Body of pancreas (tissue), 4 donors: ENCODE measurements around the gene ABCC11. TPM values are rescaled to one million over a fixed set of nuclear protein-coding genes. Genes with fewer than 3 reads are reported as not detected.
A peak's percentile ranks its signal among the peaks of the same experiment; 100 is the strongest.

ENCODE experiments used
- ATAC-seq: fragments of 150-250 bp; one replicate; pipeline ENCODE4 v1.9.1; 2016
- DNase-seq, 4 donors: peaks; one replicate each; pipeline ENCODE4 v3.0.0-alpha.2; 2019
- H3K27ac ChIP-seq, 4 donors: fragments of 200-600 bp; sonication (generic); 1 replicate in 3 of 4; 2 replicates in 1 of 4; pipeline versions ENCODE4 v1.5.1 to v1.6.1; 2016 to 2019; ENCODE audit warnings: mild to moderate bottlenecking in 1 of 4, mixed read lengths in 1 of 4, moderate library complexity in 1 of 4
- H3K27me3 ChIP-seq, 2 donors: fragments of 200-600 bp; sonication (generic); one replicate each; pipeline ENCODE4 v1.6.0; 2016; ENCODE audit warnings: mild to moderate bottlenecking in 1 of 2
- H3K36me3 ChIP-seq, 2 donors: fragments of 200-600 bp; sonication (generic); replicated peaks in 1 of 2; 2 replicates each; pipeline ENCODE4 v1.5.1; 2016; ENCODE audit warnings: low read depth in 2 of 2; ENCODE audit not compliant: insufficient read depth in 1 of 2
- H3K4me1 ChIP-seq: fragments of 200-600 bp; sonication (generic); one replicate; pipeline ENCODE4 v1.6.0; 2016
- H3K4me3 ChIP-seq, 2 donors: fragments of 200-600 bp; sonication (generic); 1 replicate in 1 of 2; 2 replicates in 1 of 2; pipeline ENCODE4 v1.5.1; 2016 to 2019
- H3K9me3 ChIP-seq, 3 donors: fragments of 200-600 bp; sonication (generic); 1 replicate in 2 of 3; 2 replicates in 1 of 3; pipeline ENCODE4 v1.5.1; 2016
- CTCF ChIP-seq, 7 experiments: fragments of 450-650 bp in 4 of 7; fragments of 200-600 bp in 3 of 7; sonication (generic) in 3 of 7; IDR thresholded peaks; one replicate each; pipeline ENCODE4 v1.5.1; 2016 to 2019; ENCODE audit warnings: antibody characterized with exemption in 7 of 7
- POLR2A ChIP-seq, 3 donors: fragments of 450-650 bp; IDR thresholded peaks; one replicate each; pipeline ENCODE4 v1.6.1; 2016; ENCODE audit warnings: antibody characterized with exemption in 3 of 3, mild to moderate bottlenecking in 2 of 3
- WGBS, 2 donors: methylation state at CpG; one replicate each; pipeline ENCODE4 v1.1.5; 2017; 5-methylcytosine and 5-hydroxymethylcytosine counted together
- intact Hi-C: fragments of 100-400 bp; cut with DNase I; formaldehyde crosslinking; loops from one replicate; pipeline ENCODE4 v1.15.1; 2023
- total RNA-seq, 2 donors: library from RNA; depleted of rRNA; stranded (reverse); fragments of >200 nt; gene quantifications; one replicate each; pipeline ENCODE4 v1.1.0, GENCODE V29; 2016

The ABCC11 gene
- total RNA-seq, 2 donors from 2014 or later, result 0.52 TPM; not detected in 1

GRCh38 chr16:48165961-48166578 lies 81.3 kb downstream of the ABCC11 start:
- H3K9me3 ChIP-seq, result no peaks in the 10 kb centered on the region
- TF ChIP-seq CTCF (IDR thresholded peaks at IDR 0.05) (no peak), POLR2A (IDR thresholded peaks at IDR 0.05) (no peak)
- 78 to 83% methylated on average over 4 of the region's 4 CpGs for WGBS, 2 donors
- intact Hi-C loops, result loop anchor here (10.0 kb wide), 2 partner anchors 1021 to 1121 kb away; partner anchors contain the start of gene NETO2
- H3K27me3 ChIP-seq, result no peaks in the 10 kb centered on the region
- H3K4me1 ChIP-seq, result peaks cover 9% of the 10 kb centered on the region
- H3K36me3 ChIP-seq, result no peaks in the 10 kb centered on the region
- ATAC-seq, result no peak
- H3K27ac ChIP-seq, result no peak overlapping the region
- no peak overlapping the region for H3K4me3 ChIP-seq
- DNase-seq, result no peak

- Histone ChIP-seq H3K9me3 (no peaks in the 10 kb centered on the region), H3K27ac (no peak overlapping the region), H3K4me3 (no peak overlapping the region), H3K36me3 (no peaks in the 10 kb centered on the region), H3K27me3 (no peaks in the 10 kb centered on the region), H3K4me1 (peaks cover 9% of the 10 kb centered on the region)
- intact Hi-C loops, result loop anchor here (10.0 kb wide), 2 partner anchors 1020 to 1120 kb away; partner anchors contain the start of gene NETO2
- DNase-seq (peak; percentile 70 to 74 (median 74)), ATAC-seq (peak; percentile 88)
- TF ChIP-seq CTCF (IDR thresholded peaks at IDR 0.05), result peak; percentile 68 to 87 (median 82)
- no peak for TF ChIP-seq POLR2A (IDR thresholded peaks at IDR 0.05)
- 12 to 18% methylated on average over 13 to 16 of the region's 16 CpGs for WGBS, 2 donors
Measured at GRCh38 chr16:48164907-48165715, 82.2 kb downstream of the ABCC11 start.

- Histone ChIP-seq H3K4me1 (peaks cover 9% of the 10 kb centered on the region), H3K27me3 (no peaks in the 10 kb centered on the region), H3K9me3 (no peaks in the 10 kb centered on the region), H3K4me3 (no peak overlapping the region), H3K27ac (no peak overlapping the region), H3K36me3 (no peaks in the 10 kb centered on the region)
- WGBS, 2 donors, result 63 to 82% methylated on average over 7 to 9 of the region's 9 CpGs
- intact Hi-C loops, result loop anchor here (10.0 kb wide), 2 partner anchors 1018 to 1118 kb away; partner anchors contain the start of gene NETO2
- TF ChIP-seq POLR2A (IDR thresholded peaks at IDR 0.05) (no peak), CTCF (IDR thresholded peaks at IDR 0.05) (no peak)
- ATAC-seq, result no peak
- no peak for DNase-seq
Measured at GRCh38 chr16:48162839-48163410, 84.4 kb downstream of the ABCC11 start.

- ATAC-seq, result no peak
- H3K9me3 ChIP-seq, result no peaks in the 10 kb centered on the region
- H3K36me3 ChIP-seq, result no peaks in the 10 kb centered on the region
- H3K4me3 ChIP-seq, result no peak overlapping the region
- WGBS, 2 donors, result 58 to 60% methylated on average over 4 of the region's 4 CpGs
- H3K4me1 ChIP-seq, result peaks cover 9% of the 10 kb centered on the region
- DNase-seq, result no peak
- no peaks in the 10 kb centered on the region for H3K27me3 ChIP-seq
- intact Hi-C loops, result loop anchor here (10.0 kb wide), 2 partner anchors 1017 to 1117 kb away; partner anchors contain the start of gene NETO2
- H3K27ac ChIP-seq, result no peak overlapping the region
- TF ChIP-seq POLR2A (IDR thresholded peaks at IDR 0.05), result no peak
- no peak for TF ChIP-seq CTCF (IDR thresholded peaks at IDR 0.05)
Measured at GRCh38 chr16:48161906-48162305, 85.4 kb downstream of the ABCC11 start.
